C4-2B (cell line): ENCODE measurements around the gene IL22RA2.

ENCODE experiments used
- ZFX ChIP-seq: fragments of 450-650 bp; IDR thresholded peaks from 2 replicates; pipeline ENCODE4 v1.6.1; 2017
- TF ChIP-seq, protein P1 (sequence below): fragments of 450-650 bp; conservative IDR thresholded peaks from 2 replicates; pipeline ENCODE4 v1.5.1; 2017; ENCODE audit warnings: mild to moderate bottlenecking

GRCh38 chr6:137216875-137217553 lies 43.6 kb upstream of the IL22RA2 start:
- TF ChIP-seq, protein P1, sequence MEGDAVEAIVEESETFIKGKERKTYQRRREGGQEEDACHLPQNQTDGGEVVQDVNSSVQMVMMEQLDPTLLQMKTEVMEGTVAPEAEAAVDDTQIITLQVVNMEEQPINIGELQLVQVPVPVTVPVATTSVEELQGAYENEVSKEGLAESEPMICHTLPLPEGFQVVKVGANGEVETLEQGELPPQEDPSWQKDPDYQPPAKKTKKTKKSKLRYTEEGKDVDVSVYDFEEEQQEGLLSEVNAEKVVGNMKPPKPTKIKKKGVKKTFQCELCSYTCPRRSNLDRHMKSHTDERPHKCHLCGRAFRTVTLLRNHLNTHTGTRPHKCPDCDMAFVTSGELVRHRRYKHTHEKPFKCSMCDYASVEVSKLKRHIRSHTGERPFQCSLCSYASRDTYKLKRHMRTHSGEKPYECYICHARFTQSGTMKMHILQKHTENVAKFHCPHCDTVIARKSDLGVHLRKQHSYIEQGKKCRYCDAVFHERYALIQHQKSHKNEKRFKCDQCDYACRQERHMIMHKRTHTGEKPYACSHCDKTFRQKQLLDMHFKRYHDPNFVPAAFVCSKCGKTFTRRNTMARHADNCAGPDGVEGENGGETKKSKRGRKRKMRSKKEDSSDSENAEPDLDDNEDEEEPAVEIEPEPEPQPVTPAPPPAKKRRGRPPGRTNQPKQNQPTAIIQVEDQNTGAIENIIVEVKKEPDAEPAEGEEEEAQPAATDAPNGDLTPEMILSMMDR, result no peak
- TF ChIP-seq ZFX, result no peak
